AG04450 (cell line): ENCODE measurements around the gene TSPAN14. TPM values are rescaled to one million over a fixed set of nuclear protein-coding genes. Genes with fewer than 3 reads are reported as not detected.

Source experiments
- CTCF ChIA-PET: fragments of 300-600, 350-600 bp; formaldehyde crosslinking; extraction: SDS; loops from one replicate; lab custom pipeline; 2022; ENCODE audit warnings: antibody characterized with exemption, inconsistent platforms; lab: Charles Lee
- POLR2A ChIA-PET: fragments of 350-600 bp; formaldehyde crosslinking; extraction: SDS; loops from one replicate; lab custom pipeline; 2021; ENCODE audit warnings: antibody characterized with exemption, inconsistent platforms; lab: Yijun Ruan, JAX
- DNase-seq: peaks from one replicate; pipeline ENCODE4 v3.0.0-alpha.2; 2011; ENCODE audit warnings: low read depth, low spot score
- H3K27ac ChIP-seq: one replicate; pipeline ENCODE4 v1.5.1; 2012; ENCODE audit warnings: low read depth, low read length, control low read depth
- H3K27me3 ChIP-seq: one replicate; pipeline ENCODE4 v1.6.0; 2012; ENCODE audit warnings: low read length; ENCODE audit not compliant: control insufficient read depth, insufficient read depth
- H3K4me3 ChIP-seq: 2 replicates; pipeline ENCODE4 v1.5.1; 2011; ENCODE audit warnings: mild to moderate bottlenecking, low read depth, low read length, control low read depth
- H3K9me3 ChIP-seq: 2 replicates; pipeline ENCODE4 v1.5.1; 2012; ENCODE audit warnings: low read length; ENCODE audit not compliant: control insufficient read depth, insufficient read depth
- polyA plus RNA-seq: library from polyadenylated mRNA; depleted of rRNA; stranded (reverse); fragments of >200 nt; gene quantifications from 2 replicates; pipeline ENCODE4 v1.2.3, GENCODE V29; 2011
- TF ChIP-seq, protein P1 (sequence below): IDR thresholded peaks from 2 replicates; pipeline ENCODE4 v1.5.1; 2011; ENCODE audit warnings: low read depth, low read length, control low read depth, inconsistent platforms

The TSPAN14 gene
- polyA plus RNA-seq, 1 experiment = 27.3 TPM

DNA sequence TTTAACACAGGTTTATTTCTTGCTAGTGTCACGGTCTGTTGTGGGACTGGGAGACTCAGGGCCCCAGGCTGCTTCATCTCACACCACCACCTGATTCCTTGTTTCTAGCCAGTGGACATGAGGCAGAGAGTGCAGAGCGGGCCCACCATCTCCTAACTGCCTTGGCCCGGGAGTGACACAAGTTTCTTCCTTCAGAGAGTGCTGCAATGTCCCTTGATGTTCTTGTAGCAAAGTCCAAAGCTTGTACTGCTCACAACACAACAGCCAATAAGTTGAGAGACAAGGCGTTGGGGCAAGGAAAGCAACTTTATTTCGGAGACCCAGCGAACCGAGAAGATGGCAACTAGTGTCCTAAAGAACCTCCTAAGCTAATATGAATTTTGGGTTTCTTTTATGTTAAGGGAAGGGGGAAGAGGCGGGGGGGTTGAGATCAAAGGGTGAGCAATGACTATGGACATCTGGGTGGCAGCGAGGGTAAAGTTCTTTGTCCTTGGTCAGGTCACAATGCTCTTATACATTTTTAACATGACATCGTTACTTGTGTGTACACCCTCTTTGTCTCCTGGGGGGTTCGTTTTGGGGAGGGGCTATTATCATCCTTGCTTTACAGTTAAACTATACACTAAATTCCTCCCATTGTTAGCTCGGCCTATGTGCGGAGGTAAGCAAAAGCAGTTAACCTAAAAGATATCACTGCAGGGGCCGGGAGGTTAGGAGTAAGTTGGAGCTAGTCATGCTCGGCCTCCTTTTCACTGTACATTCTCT lies 115.2 kb downstream of the TSPAN14 start:
- TF ChIP-seq, protein P1, sequence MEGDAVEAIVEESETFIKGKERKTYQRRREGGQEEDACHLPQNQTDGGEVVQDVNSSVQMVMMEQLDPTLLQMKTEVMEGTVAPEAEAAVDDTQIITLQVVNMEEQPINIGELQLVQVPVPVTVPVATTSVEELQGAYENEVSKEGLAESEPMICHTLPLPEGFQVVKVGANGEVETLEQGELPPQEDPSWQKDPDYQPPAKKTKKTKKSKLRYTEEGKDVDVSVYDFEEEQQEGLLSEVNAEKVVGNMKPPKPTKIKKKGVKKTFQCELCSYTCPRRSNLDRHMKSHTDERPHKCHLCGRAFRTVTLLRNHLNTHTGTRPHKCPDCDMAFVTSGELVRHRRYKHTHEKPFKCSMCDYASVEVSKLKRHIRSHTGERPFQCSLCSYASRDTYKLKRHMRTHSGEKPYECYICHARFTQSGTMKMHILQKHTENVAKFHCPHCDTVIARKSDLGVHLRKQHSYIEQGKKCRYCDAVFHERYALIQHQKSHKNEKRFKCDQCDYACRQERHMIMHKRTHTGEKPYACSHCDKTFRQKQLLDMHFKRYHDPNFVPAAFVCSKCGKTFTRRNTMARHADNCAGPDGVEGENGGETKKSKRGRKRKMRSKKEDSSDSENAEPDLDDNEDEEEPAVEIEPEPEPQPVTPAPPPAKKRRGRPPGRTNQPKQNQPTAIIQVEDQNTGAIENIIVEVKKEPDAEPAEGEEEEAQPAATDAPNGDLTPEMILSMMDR = no peak
- CTCF ChIA-PET = interaction anchor here (0.6 kb wide), 2 partner anchors 69 to 130 kb away, joined by 3 read pairs; no protein-coding TSS in a partner anchor
- no peak overlapping the region for H3K4me3 ChIP-seq
- POLR2A ChIA-PET = no interaction called here
- H3K9me3 ChIP-seq = no peaks in the 10 kb centered on the region; the same call in 1 of the 2 replicates
- DNase-seq = no peak
- H3K27ac ChIP-seq = no peak overlapping the region
- peaks cover 6% of the 10 kb centered on the region for H3K27me3 ChIP-seq

DNA sequence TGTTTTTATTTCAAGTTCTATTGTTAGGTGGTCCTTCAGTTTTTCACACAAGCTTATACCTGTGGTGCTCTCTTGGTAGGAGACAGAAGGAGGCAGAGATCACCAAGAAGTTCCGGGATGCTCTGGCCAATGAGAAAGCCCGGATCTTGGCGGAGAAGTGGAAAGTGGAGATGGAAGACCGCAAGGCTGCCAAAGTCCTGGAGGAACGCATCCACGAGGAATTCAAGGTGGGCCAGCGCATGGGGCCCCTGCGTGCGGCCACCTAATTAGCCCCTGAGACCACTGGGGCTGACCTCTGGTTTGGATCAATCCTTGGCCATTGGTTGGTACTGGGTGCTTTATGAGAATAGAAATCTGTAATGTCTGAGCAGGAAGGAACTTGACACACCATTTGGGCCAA lies 117.2 kb downstream of the TSPAN14 start:
- POLR2A ChIA-PET = no interaction called here
- Histone ChIP-seq H3K27me3 (peaks cover 6% of the 10 kb centered on the region), H3K9me3 (no peaks in the 10 kb centered on the region; the same call in 1 of the 2 replicates), H3K4me3 (no peak overlapping the region), H3K27ac (no peak overlapping the region)
- DNase-seq = no peak
- TF ChIP-seq, protein P1 = no peak
- CTCF ChIA-PET = no interaction called here

DNA sequence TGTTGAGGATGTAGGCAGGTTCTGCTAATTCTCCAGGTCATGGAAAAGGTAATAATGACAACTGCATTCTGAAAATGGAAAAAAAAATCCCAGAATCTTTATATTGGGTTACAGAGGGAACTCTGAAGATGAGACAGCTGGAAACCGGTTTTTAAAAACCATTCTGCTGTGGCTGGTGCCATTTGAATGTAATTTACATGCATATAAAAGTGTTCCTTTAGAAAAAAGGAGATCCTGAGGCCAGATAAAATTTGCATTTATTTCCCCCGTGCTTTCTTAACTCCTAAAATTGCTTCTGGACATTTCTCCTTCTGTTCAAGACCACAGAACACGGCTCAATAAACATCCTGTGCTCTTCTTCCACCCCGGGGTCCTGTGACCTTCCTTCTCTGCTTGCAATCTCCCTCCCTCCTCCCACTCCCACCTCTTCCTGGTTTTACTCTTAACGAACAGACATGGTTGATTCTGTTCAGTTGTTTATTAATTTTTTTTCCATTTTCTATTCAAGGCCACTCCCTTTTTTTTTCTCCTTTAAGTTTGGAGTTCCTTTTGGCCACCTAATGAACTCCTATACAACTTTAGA lies 125.2 kb downstream of the TSPAN14 start:
- ChIA-PET POLR2A (no interaction called here), CTCF (no interaction called here)
- no peak for DNase-seq
- TF ChIP-seq, protein P1 = no peak
- no peaks in the 10 kb centered on the region for H3K9me3 ChIP-seq
- no peak overlapping the region for H3K27ac ChIP-seq
- H3K4me3 ChIP-seq = no peak overlapping the region
- no peaks in the 10 kb centered on the region for H3K27me3 ChIP-seq

DNA sequence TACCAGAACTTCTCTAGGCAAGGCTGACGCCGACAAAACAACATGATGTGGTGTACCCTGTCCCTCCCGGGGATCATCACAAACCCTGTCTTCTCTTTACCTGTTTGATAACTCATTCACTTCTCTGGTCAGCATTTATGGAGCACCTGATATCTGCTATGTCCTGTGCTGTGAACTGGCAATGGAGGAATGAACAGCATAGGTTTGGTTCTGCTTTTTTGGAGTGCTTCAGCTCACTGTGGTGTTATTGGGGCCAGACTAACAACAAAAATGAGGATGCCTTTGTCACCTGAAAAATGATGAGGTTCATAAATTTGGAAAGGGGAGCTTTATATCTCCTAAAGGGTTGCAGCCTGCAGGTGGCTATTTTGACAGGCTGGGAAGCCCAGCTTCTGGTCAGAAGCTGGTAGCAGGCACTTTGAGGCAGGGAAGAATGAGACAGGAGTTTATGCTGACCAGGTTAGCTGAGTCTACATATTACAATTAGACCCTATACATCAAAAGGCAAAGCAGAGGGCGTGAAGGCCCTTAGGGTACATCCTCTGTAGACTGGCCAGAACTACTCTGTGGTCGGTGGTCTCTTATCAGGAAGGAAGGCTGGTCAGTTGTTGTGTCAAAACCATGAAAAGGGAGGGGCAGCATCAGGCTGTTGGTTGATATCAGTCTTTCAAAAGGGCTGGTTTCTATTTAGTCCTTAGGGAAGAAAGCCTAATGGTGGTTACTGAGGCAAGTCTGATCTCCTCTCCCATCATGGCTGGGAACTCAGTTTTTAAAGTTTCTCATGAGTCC lies 125.9 kb downstream of the TSPAN14 start:
- H3K9me3 ChIP-seq = no peaks in the 10 kb centered on the region
- H3K27me3 ChIP-seq = no peaks in the 10 kb centered on the region
- ChIA-PET CTCF (no interaction called here), POLR2A (no interaction called here)
- DNase-seq = no peak
- TF ChIP-seq, protein P1 = no peak
- H3K27ac ChIP-seq = no peak overlapping the region
- H3K4me3 ChIP-seq = no peak overlapping the region
